Brain microvascular endothelial cell (primary cell): ENCODE data around the gene RAB44.

Source experiments
- DNase-seq: peaks from one replicate; pipeline ENCODE4 v3.0.0-alpha.2; 2020
- H3K27ac ChIP-seq: fragments of 250-450 bp; sonication (Bioruptor Pico); 2 replicates; pipeline ENCODE4 v1.5.1; 2020; ENCODE audit warnings: mild to moderate bottlenecking, moderate library complexity
- H3K27me3 ChIP-seq: fragments of 250-450 bp; sonication (Bioruptor Pico); replicated peaks from 2 replicates; pipeline ENCODE4 v1.5.1; 2020; ENCODE audit warnings: mild to moderate bottlenecking
- H3K36me3 ChIP-seq: fragments of 250-450 bp; sonication (Bioruptor Pico); replicated peaks from 2 replicates; pipeline ENCODE4 v1.5.1; 2020; ENCODE audit warnings: mild to moderate bottlenecking
- H3K4me3 ChIP-seq: 2 replicates; pipeline ENCODE4 v1.5.1; 2011; ENCODE audit warnings: low read depth, mild to moderate bottlenecking, control low read depth, low read length, moderate library complexity
- CTCF ChIP-seq: IDR thresholded peaks from 2 replicates; pipeline ENCODE4 v1.5.1; 2011; ENCODE audit warnings: low read depth, mild to moderate bottlenecking, moderate library complexity, low read length, control low read depth, inconsistent platforms; ENCODE audit errors: missing control alignments
- in situ Hi-C: cut with HindIII; loops from 2 replicates; pipeline ENCODE4 v1.10.0; 2017; ENCODE audit warnings: low sequenced_read_pairs, low pct_ligation_motif_present

The RAB44 gene

GRCh38 chr6:36780442-36781177 is 83.0 kb downstream of the RAB44 start:
- Histone ChIP-seq H3K27ac (no peak overlapping the region), H3K27me3 (peaks cover 2% of the 10 kb centered on the region), H3K4me3 (no peak overlapping the region), H3K36me3 (no peaks in the 10 kb centered on the region)
- in situ Hi-C loops = no loop called here
- no peak for TF ChIP-seq CTCF
- no peak for DNase-seq

- H3K27ac ChIP-seq = no peak overlapping the region
- H3K36me3 ChIP-seq = no peaks in the 10 kb centered on the region
- no peak for DNase-seq
- in situ Hi-C loops = no loop called here
- no peak overlapping the region for H3K4me3 ChIP-seq
- TF ChIP-seq CTCF = no peak
- H3K27me3 ChIP-seq = peaks cover 2% of the 10 kb centered on the region
Observed at GRCh38 chr6:36781669-36782068, 84.0 kb downstream of the RAB44 start.
